ENCODE results near the gene SIRT7. TPM values are rescaled to one million over a fixed set of nuclear protein-coding genes. Genes with fewer than 3 reads are reported as not detected.

SIRT7 gene
- total RNA-seq, 6 experiments from 2014 or later, result 16.2 to 20.7 (median 18.5) TPM

DNA sequence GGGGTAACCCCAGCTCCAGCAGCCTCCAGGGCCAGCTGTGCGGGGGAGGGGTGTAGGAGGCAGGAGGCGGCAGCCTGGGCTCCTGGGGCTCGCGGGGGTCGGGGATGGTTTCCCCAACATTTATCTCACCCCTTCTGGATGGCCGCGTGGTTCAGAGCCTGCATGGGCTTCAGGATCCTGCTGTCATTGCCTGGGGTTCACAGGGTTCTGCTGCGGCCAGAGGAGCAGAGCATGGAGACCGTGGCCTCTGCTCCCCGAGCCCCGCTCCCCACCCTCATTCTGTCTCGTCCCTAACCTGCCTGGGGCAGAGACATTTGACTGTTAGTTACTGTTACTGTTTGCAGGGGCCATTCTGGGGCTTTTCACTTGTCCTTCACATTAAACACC is 24.2 kb upstream of the SIRT7 start:
- Mint-ChIP-seq H3K9me3 (no peaks in the 10 kb centered on the region), H3K27me3 (ENCODE audit: insufficient read depth) (peaks cover 16% of the 10 kb centered on the region), H3K27ac (no peak overlapping the region), H3K36me3 (ENCODE audit: low read depth) (no peaks in the 10 kb centered on the region), H3K4me1 (ENCODE audit: low read depth) (peaks cover 6% of the 10 kb centered on the region), H3K4me3 (no peak overlapping the region)
- no peak for DNase-seq
- TF ChIP-seq, protein P1, sequence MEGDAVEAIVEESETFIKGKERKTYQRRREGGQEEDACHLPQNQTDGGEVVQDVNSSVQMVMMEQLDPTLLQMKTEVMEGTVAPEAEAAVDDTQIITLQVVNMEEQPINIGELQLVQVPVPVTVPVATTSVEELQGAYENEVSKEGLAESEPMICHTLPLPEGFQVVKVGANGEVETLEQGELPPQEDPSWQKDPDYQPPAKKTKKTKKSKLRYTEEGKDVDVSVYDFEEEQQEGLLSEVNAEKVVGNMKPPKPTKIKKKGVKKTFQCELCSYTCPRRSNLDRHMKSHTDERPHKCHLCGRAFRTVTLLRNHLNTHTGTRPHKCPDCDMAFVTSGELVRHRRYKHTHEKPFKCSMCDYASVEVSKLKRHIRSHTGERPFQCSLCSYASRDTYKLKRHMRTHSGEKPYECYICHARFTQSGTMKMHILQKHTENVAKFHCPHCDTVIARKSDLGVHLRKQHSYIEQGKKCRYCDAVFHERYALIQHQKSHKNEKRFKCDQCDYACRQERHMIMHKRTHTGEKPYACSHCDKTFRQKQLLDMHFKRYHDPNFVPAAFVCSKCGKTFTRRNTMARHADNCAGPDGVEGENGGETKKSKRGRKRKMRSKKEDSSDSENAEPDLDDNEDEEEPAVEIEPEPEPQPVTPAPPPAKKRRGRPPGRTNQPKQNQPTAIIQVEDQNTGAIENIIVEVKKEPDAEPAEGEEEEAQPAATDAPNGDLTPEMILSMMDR (IDR thresholded peaks at IDR 0.05), result no peak

DNA sequence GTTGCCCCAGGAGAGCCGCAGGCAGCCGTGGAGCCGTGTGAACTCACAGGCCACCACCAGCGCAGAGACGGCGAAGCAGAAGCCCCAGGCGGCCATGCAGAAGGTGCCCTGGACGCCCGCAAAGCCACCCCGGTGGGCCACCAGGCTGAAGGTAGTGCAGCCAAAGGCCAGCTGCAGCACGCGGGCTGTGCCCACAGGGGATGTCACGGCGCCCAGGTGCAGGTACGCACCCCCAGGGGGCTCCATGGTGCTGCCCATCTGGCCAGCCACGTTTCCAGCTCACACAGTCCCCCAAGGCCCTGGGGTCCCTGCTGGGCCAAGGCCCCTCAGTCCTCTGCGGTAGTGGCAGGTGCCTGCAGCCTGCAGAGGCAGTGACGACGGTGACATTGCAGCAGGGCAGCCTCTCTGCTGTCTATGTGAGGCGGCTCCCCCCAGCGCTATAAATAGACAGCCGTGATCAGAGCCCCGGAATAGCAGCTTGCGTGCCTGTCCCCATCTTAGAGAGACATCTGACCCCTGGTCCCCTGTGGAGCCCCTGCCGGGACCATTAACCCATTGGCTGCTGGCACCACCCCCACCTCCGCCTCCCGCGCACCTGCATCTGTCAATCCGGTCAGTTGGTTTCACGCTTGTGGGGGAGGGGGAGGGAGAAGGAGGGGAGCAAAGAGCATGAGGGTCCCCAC is 23.6 kb upstream of the SIRT7 start:
- no peaks in the 10 kb centered on the region for H3K36me3 Mint-ChIP-seq (ENCODE audit: low read depth)
- TF ChIP-seq, protein P1 (IDR thresholded peaks at IDR 0.05), result no peak
- H3K4me1 Mint-ChIP-seq (ENCODE audit: low read depth), result peaks cover 6% of the 10 kb centered on the region
- no peak overlapping the region for H3K4me3 Mint-ChIP-seq
- no peak for DNase-seq
- peaks cover 16% of the 10 kb centered on the region for H3K27me3 Mint-ChIP-seq (ENCODE audit: insufficient read depth)
- no peak overlapping the region for H3K27ac Mint-ChIP-seq
- no peaks in the 10 kb centered on the region for H3K9me3 Mint-ChIP-seq

DNA sequence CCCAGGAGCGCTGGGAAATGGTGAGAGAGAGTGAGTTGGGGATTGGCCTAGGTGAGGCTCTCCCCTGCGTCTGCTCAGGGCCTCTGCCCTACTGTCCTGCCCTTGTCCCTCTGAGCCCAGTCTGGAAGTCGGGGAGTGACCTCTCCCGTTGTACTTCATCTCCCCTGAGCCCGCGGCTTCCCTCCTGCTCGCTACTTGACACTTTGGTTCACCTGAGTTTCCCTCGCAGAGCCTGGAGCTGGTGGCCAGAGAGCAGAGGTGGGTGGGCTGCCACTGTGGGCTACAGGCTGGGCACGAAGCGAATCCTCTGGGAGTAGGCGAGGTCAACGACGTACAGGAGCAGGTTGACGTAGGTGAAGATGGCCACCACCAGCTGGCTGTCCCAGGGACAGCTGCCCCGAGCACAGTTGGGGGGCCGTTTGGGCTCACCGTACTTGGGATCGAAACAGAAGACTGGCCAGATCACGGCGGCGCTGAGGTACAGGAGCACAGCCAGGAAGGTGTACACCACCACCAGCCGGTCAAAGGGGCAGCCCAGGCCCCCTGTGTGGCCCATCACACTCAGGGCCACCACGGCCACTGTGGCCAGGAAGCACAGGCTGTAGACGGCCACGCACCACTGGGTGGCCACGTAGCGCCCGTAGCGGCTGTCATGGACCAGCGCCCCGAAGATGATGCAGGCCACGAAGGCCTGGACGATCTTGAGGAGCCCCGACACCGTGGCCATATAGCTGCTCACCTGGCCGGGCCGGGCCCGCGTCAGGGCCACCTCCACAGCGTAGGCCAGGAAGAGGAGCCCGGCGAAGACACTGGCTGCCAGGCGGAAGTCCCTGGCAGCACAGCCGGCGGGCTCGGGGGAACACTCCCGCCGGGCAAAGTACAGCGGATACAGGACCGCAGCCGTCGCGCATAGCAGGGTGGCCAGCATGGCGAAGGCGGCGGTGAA is 22.8 kb upstream of the SIRT7 start:
- no peak for DNase-seq
- Mint-ChIP-seq H3K4me3 (no peak overlapping the region), H3K27ac (no peak overlapping the region), H3K27me3 (ENCODE audit: insufficient read depth) (peaks cover 13% of the 10 kb centered on the region), H3K36me3 (ENCODE audit: low read depth) (no peaks in the 10 kb centered on the region), H3K9me3 (no peaks in the 10 kb centered on the region), H3K4me1 (ENCODE audit: low read depth) (peaks cover 10% of the 10 kb centered on the region)
- TF ChIP-seq, protein P1 (IDR thresholded peaks at IDR 0.05), result no peak

DNA sequence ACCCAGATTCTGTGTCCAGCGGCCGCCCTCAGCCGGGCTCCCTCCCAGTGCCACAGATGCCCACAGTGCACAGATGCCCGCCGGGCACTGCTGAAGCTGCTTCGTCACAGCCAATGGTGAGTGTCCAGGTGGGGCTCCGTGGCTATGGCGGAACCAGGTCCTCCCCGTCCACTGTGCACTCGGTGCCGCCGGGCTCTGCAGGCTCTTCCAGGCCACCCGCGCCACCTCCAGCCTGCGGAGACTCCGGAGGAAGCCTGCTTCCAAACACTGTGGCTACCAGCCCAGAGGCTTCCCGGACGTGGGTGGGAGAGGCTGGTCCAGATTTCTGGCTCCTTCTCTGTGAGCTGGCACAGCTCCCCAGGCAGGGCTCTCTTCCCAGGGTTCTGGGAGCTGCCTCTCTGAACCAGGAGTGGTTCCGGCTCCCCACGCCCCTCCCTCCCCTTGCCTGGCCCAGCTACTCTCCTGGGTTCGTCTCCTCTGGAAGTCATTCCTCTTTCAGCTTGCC is 22.0 kb upstream of the SIRT7 start:
- Mint-ChIP-seq H3K9me3 (no peaks in the 10 kb centered on the region), H3K27me3 (ENCODE audit: insufficient read depth) (peaks cover 6% of the 10 kb centered on the region), H3K36me3 (ENCODE audit: low read depth) (no peaks in the 10 kb centered on the region), H3K4me3 (no peak overlapping the region), H3K4me1 (ENCODE audit: low read depth) (peaks cover 14% of the 10 kb centered on the region), H3K27ac (no peak overlapping the region)
- no peak for DNase-seq
- TF ChIP-seq, protein P1 (IDR thresholded peaks at IDR 0.05), result no peak

DNA sequence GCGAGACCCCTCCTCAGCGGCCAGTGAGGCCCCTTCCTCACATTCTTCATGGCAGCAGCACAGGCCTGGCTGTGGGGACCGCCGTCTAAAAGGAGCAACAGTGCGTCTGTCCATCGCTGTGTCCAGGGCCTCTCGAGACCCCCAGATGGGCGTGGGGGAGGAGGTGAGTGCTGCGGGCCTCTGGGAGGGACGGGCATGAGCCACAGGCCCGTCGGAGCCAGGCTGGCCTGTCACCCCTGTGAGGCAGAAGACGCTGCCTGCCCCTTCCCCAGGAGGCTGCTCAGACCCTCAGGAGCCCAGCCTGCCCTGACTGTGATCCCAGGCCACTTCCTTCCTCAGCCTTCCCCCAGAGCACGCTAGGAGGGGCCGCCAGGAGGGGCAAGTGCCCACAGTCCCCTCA is 21.2 kb upstream of the SIRT7 start:
- Mint-ChIP-seq H3K27ac (no peak overlapping the region), H3K9me3 (no peaks in the 10 kb centered on the region), H3K36me3 (ENCODE audit: low read depth) (no peaks in the 10 kb centered on the region), H3K27me3 (ENCODE audit: insufficient read depth) (peaks cover 6% of the 10 kb centered on the region), H3K4me3 (no peak overlapping the region), H3K4me1 (ENCODE audit: low read depth) (peaks cover 14% of the 10 kb centered on the region)
- TF ChIP-seq, protein P1 (IDR thresholded peaks at IDR 0.05), result no peak
- no peak for DNase-seq
